ENCODE measurements around the gene HTRA2.

Gene HTRA2

DNA sequence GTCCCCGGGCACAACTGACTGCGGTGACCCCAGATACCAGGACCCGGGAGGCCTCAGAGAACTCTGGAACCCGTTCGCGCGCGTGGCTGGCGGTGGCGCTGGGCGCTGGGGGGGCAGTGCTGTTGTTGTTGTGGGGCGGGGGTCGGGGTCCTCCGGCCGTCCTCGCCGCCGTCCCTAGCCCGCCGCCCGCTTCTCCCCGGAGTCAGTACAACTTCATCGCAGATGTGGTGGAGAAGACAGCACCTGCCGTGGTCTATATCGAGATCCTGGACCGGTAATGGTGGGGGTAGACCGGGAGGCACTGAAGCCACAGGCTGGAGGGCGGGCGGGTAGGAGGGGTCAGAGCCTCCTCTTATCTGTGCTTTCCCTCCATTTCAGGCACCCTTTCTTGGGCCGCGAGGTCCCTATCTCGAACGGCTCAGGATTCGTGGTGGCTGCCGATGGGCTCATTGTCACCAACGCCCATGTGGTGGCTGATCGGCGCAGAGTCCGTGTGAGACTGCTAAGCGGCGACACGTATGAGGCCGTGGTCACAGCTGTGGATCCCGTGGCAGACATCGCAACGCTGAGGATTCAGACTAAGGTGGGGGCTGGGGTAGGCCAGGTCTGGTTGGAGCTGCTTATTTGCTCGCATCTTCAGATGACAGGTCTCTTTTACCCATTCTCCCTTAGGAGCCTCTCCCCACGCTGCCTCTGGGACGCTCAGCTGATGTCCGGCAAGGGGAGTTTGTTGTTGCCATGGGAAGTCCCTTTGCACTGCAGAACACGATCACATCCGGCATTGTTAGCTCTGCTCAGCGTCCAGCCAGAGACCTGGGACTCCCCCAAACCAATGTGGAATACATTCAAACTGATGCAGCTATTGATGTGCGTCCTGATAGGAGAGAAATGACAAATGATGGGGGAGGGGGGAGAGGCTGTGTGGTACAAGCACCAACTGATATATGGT, 780 bp downstream of the HTRA2 start:
- peak overlapping the region; percentile 99 for H3K4me3 ChIP-seq (ENCODE audit: low read length)
- peak; percentile 51 for DNase-seq (ENCODE audit: low read depth)
- TF ChIP-seq, protein P1, sequence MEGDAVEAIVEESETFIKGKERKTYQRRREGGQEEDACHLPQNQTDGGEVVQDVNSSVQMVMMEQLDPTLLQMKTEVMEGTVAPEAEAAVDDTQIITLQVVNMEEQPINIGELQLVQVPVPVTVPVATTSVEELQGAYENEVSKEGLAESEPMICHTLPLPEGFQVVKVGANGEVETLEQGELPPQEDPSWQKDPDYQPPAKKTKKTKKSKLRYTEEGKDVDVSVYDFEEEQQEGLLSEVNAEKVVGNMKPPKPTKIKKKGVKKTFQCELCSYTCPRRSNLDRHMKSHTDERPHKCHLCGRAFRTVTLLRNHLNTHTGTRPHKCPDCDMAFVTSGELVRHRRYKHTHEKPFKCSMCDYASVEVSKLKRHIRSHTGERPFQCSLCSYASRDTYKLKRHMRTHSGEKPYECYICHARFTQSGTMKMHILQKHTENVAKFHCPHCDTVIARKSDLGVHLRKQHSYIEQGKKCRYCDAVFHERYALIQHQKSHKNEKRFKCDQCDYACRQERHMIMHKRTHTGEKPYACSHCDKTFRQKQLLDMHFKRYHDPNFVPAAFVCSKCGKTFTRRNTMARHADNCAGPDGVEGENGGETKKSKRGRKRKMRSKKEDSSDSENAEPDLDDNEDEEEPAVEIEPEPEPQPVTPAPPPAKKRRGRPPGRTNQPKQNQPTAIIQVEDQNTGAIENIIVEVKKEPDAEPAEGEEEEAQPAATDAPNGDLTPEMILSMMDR (conservative IDR thresholded peaks at IDR 0.05; ENCODE audit: low read length), result no peak

DNA sequence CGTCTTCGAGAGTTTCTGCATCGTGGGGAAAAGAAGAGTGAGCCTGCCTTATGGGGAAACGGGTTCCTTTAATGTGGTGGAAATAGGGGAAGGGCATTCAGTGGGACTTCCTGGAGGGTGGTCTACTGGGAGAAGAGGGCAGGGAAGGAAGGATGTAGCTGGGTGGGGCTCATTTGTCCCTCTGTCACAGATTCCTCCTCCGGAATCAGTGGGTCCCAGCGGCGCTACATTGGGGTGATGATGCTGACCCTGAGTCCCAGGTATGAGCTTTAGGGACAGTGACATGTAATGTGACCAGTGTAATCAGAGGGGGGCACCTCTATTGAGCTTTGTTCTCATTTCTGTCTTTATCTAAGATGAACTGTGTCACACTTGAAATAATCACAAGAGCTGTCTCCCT, 1.9 kb downstream of the HTRA2 start:
- DNase-seq (ENCODE audit: low read depth), result no peak
- peak overlapping the region; percentile 99; the same call in 1 of the 2 replicates for H3K4me3 ChIP-seq (ENCODE audit: low read length)
- TF ChIP-seq, protein P1 (conservative IDR thresholded peaks at IDR 0.05; ENCODE audit: low read length), result no peak

DNA sequence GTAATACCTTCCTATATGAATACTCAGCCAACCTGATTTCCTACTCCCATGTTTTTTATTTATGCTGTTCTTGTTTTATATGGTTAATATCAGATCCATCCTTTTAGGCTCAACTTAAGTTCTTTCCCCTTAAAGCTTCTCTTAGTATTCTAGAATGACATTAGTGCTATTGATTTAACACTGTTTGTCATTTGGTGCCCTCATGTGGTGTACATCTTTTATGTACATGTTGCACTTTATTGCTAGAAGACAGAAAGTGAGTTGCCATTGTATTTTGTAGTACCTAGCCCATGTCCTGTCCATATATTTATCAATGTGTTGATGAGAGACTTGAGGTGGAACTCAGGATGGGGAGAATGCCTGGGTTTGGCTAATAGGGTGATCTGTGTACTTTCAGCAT, 2.5 kb downstream of the HTRA2 start:
- H3K4me3 ChIP-seq (ENCODE audit: low read length), result no peak overlapping the region
- peak; percentile 70 for DNase-seq (ENCODE audit: low read depth)
- TF ChIP-seq, protein P1 (conservative IDR thresholded peaks at IDR 0.05; ENCODE audit: low read length), result peak; percentile 52

DNA sequence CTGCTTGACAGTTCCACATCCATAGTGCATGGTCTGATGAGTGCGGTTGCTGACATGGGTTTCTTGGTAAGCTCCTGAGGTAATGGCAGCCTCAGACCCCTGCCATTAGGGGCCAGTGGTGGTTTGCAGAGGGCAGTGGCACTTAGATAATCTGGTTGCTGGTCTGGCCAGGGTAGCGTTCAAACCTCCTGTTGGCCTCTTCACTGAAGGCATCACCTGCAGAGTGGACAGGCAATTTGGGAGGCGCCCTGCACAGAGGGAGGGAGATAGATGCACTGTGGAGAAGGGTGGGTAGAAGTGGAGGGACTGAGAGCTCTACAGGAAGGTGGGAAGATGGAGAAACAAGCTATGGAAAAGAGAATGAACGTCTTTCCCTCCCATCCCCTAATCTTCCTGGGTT, 3.7 kb downstream of the HTRA2 start:
- DNase-seq (ENCODE audit: low read depth), result no peak
- TF ChIP-seq, protein P1 (conservative IDR thresholded peaks at IDR 0.05; ENCODE audit: low read length), result no peak

DNA sequence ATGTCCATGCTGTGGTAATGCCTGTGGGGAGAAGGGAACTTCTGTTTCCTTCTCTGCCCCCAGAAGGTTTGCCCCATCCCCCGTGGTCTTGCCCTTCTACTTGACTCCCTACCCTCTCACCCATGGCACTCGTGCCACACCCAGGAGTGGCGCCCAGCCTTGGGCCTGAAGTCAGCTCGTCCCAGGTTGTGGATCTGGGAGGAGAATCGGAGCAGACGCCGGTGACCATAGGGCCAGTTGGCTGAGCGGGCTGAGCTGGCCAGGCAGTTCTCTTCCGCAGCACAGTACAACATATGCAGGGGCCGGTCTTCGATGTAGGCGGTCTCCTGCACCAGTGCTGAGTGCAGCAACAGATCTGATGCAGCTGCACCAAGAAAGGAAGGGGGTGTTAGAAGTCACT, 4.7 kb downstream of the HTRA2 start:
- no peak for DNase-seq (ENCODE audit: low read depth)
- H3K4me3 ChIP-seq (ENCODE audit: low read length), result no peak overlapping the region
- TF ChIP-seq, protein P1 (conservative IDR thresholded peaks at IDR 0.05; ENCODE audit: low read length), result no peak

More for the DNA sequence above, 3.7 kb downstream of the HTRA2 start:
- no peak overlapping the region for H3K4me3 ChIP-seq (ENCODE audit: low read length)

DNA sequence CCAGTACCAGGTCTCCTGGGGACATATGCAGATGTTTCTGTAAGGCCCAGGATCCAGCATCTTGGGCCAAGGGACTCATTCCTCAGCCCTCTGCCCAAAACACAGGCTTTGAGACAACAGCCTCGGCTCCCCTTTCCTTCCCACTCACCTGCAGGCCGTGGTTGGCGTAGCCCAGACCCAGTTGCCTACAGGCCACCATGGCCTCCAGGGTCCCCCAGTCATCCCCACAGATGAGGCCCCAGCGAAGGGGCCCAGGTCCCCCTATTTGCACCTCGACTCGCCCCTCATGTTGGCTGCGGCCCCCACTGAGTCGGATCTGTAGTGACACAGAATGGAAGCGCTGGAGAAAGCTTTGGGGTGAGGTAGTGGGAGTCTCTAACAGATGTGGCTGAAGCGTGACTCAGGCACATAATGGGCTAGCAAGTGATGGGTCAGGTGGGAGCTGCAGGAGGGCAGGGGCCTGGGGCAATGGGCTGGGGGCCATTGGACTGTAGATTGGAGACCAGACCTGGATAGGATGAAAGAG, 5.8 kb downstream of the HTRA2 start:
- no peak for DNase-seq (ENCODE audit: low read depth)
- TF ChIP-seq, protein P1 (conservative IDR thresholded peaks at IDR 0.05; ENCODE audit: low read length), result no peak
- no peak overlapping the region for H3K4me3 ChIP-seq (ENCODE audit: low read length)
